OCI-LY7 (cell line): ENCODE measurements around the gene RAB11FIP5. TPM values are rescaled to one million over a fixed set of nuclear protein-coding genes. Genes with fewer than 3 reads are reported as not detected.

Experiments used
- BruUV-seq: library from RNA; stranded (reverse); fragments of 400-500 nt; replicated peaks from 2 replicates; lab custom pipeline; 2021; lab: Mats Ljungman, UMichigan
- CTCF ChIA-PET: fragments of 300-600 bp; sonication (Branson Sonifier 250); formaldehyde crosslinking; loops from one replicate; lab custom pipeline; 2022; ENCODE audit warnings: antibody characterized with exemption; ENCODE audit not compliant: unreplicated experiment; lab: Charles Lee
- POLR2A ChIA-PET: fragments of 300-600 bp; sonication (Branson Sonifier 250); formaldehyde crosslinking; loops from one replicate; lab custom pipeline; 2022; ENCODE audit warnings: antibody characterized with exemption; lab: Charles Lee
- DNase-seq: peaks from one replicate; pipeline ENCODE4 v3.0.0-alpha.2; 2015; ENCODE audit warnings: low spot score
- H2AFZ ChIP-seq: fragments of 200-600 bp; sonication (generic), shearing (Covaris generic); 2 replicates; pipeline ENCODE4 v1.6.1; 2014; ENCODE audit warnings: mild to moderate bottlenecking, antibody characterized with exemption, low read length, moderate library complexity
- H3K27ac ChIP-seq: fragments of 200-600 bp; sonication (generic); 2 replicates; pipeline ENCODE4 v1.5.1; 2014; ENCODE audit warnings: mixed run types, low read depth, mild to moderate bottlenecking, moderate library complexity, low read length, inconsistent platforms; ENCODE audit not compliant: poor library complexity, severe bottlenecking
- H3K36me3 ChIP-seq: fragments of 200-600 bp; sonication (generic); 2 replicates; pipeline ENCODE4 v1.6.1; 2014; ENCODE audit warnings: mild to moderate bottlenecking, antibody characterized with exemption, low read length, moderate library complexity, mixed read lengths; ENCODE audit not compliant: insufficient read depth
- H3K4me1 ChIP-seq: fragments of 200-600 bp; sonication (generic); 2 replicates; pipeline ENCODE4 v1.5.1; 2014; ENCODE audit warnings: mild to moderate bottlenecking, low read length; ENCODE audit not compliant: insufficient read depth, poor library complexity, severe bottlenecking
- H3K4me2 ChIP-seq: fragments of 200-600 bp; sonication (generic); 2 replicates; pipeline ENCODE4 v1.6.1; 2014; ENCODE audit warnings: mild to moderate bottlenecking, low read length
- H3K4me3 ChIP-seq: fragments of 200-600 bp; sonication (generic); 2 replicates; pipeline ENCODE4 v1.5.1; 2014; ENCODE audit warnings: mild to moderate bottlenecking, low read depth, low read length; ENCODE audit not compliant: poor library complexity, severe bottlenecking
- H3K79me2 ChIP-seq: fragments of 200-600 bp; sonication (generic); 2 replicates; pipeline ENCODE4 v1.6.1; 2016; ENCODE audit warnings: low read depth, mild to moderate bottlenecking, low read length, moderate library complexity, mixed read lengths; ENCODE audit not compliant: insufficient read depth
- H3K9me2 ChIP-seq: fragments of 200-600 bp; sonication (generic); 2 replicates; pipeline ENCODE4 v1.6.1; 2016; ENCODE audit warnings: mild to moderate bottlenecking, low read length, mixed read lengths; ENCODE audit not compliant: insufficient read depth
- H3K9me3 ChIP-seq: fragments of 200-600 bp; sonication (generic); 2 replicates; pipeline ENCODE4 v1.6.1; 2014; ENCODE audit warnings: mild to moderate bottlenecking, mixed run types, low read length, mixed read lengths
- H4K20me1 ChIP-seq: fragments of 200-600 bp; sonication (generic); 2 replicates; pipeline ENCODE4 v1.6.1; 2014; ENCODE audit warnings: mild to moderate bottlenecking, antibody characterized with exemption, low read length, moderate library complexity, mixed read lengths; ENCODE audit not compliant: insufficient read depth
- EZH2phosphoT487 ChIP-seq: fragments of 200-600 bp; sonication (generic); IDR thresholded peaks from 2 replicates; pipeline ENCODE4 v1.6.1; 2018; ENCODE audit warnings: low read depth, borderline replicate concordance, mild to moderate bottlenecking, mixed run types, antibody characterized with exemption, low read length, moderate library complexity, mixed read lengths
- intact Hi-C: fragments of 100-400 bp; cut with micrococcal nuclease; formaldehyde crosslinking; loops from one replicate; pipeline ENCODE4 v1.10.0; 2022; ENCODE audit not compliant: unreplicated experiment
- total RNA-seq, 2 experiments: library from RNA; depleted of rRNA in 1 of 2; stranded (reverse); fragments of >200 nt in 1 of 2; shearing (Covaris generic) in 1 of 2; gene quantifications; 2 replicates each; pipeline ENCODE4 v1.2.3, GENCODE V29; 2014 to 2022
- TF ChIP-seq, protein P1 (sequence below): fragments of 200-600 bp; sonication (generic); conservative IDR thresholded peaks from 2 replicates; pipeline ENCODE4 v1.5.1; 2014; ENCODE audit warnings: mild to moderate bottlenecking, antibody characterized with exemption, low read length, moderate library complexity, mixed read lengths

RAB11FIP5 gene
- total RNA-seq, 2 experiments from 2014 or later, result 0.13 TPM; not detected in 1

DNA sequence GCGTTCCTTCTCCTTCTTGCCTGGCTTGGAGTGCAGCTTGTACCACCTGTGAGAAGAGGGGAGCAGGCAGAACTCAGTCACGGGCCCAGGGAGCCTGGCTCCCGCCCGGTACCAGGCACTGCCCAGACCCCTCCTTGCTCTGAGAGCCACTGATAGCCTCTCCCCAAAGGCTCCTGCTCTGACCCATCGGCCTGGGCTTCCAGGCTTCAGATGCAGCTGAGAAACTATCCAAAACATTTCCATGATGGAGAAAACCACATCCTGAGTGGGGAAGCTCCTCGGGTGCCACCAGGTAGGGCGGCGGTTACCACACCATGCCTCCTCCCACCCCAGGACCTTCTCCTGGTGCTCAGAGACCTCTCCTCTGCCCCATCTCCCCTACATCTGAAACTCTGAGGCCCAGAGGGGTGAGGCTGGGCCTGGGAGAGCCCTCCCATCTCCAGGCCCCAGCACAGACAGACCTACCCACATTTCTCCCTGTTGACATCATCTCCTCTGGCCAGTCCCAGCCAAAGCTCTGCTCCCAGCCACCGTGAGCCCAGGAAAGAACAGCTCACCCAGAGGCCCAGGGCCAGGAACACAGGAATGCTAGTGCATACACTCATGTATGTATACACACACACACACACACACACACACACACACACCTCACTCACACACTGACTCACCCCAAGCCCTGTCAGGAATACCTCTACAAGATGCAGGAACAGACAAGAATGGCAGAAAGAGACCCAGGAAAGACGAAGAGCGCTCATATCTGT lies 23.3 kb downstream of the RAB11FIP5 start:
- Histone ChIP-seq H3K4me3 (no peak overlapping the region), H3K4me1 (no peaks in the 10 kb centered on the region), H3K9me3 (no peaks in the 10 kb centered on the region), H3K36me3 (no peaks in the 10 kb centered on the region), H3K4me2 (no peak overlapping the region), H3K27ac (no peak overlapping the region), H4K20me1 (no peaks in the 10 kb centered on the region), H3K9me2 (no peaks in the 10 kb centered on the region), H2AFZ (no peak overlapping the region), H3K79me2 (no peaks in the 10 kb centered on the region)
- ChIA-PET CTCF (no interaction called here), POLR2A (no interaction called here)
- BruUV-seq, result no TSS peak
- intact Hi-C loops, result no loop called here
- no peak for DNase-seq
- TF ChIP-seq, protein P1, sequence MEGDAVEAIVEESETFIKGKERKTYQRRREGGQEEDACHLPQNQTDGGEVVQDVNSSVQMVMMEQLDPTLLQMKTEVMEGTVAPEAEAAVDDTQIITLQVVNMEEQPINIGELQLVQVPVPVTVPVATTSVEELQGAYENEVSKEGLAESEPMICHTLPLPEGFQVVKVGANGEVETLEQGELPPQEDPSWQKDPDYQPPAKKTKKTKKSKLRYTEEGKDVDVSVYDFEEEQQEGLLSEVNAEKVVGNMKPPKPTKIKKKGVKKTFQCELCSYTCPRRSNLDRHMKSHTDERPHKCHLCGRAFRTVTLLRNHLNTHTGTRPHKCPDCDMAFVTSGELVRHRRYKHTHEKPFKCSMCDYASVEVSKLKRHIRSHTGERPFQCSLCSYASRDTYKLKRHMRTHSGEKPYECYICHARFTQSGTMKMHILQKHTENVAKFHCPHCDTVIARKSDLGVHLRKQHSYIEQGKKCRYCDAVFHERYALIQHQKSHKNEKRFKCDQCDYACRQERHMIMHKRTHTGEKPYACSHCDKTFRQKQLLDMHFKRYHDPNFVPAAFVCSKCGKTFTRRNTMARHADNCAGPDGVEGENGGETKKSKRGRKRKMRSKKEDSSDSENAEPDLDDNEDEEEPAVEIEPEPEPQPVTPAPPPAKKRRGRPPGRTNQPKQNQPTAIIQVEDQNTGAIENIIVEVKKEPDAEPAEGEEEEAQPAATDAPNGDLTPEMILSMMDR, result no peak
- TF ChIP-seq EZH2phosphoT487, result no peak

DNA sequence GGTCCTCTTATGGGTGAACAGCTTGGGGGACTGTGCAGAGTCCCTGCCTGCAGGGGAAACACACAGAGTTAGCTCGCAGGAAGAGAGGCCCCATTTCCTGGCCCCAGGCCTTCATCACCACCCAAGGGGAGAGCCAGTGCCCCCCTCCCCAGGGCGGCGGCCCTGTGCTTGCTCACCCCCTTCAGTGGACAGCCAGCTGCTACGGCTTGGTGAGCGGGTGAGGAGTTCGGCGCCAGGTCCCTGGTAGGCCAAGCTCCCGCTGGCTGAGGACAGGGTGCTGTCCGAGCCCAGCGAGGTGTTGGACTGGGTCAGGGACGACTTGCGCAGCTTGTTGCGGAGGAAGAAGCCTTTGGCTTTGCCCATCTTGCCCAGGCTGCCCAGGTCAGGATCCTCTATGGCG lies 24.0 kb downstream of the RAB11FIP5 start:
- no peaks in the 10 kb centered on the region for H4K20me1 ChIP-seq
- H3K9me3 ChIP-seq, result no peaks in the 10 kb centered on the region
- BruUV-seq, result no TSS peak
- H3K79me2 ChIP-seq, result no peaks in the 10 kb centered on the region
- CTCF ChIA-PET, result no interaction called here
- no peaks in the 10 kb centered on the region for H3K9me2 ChIP-seq
- DNase-seq, result no peak
- no peaks in the 10 kb centered on the region for H3K4me1 ChIP-seq
- intact Hi-C loops, result no loop called here
- no peaks in the 10 kb centered on the region for H3K36me3 ChIP-seq
- TF ChIP-seq, protein P1, result no peak
- no peak for TF ChIP-seq EZH2phosphoT487
- POLR2A ChIA-PET, result no interaction called here
- no peak overlapping the region for H2AFZ ChIP-seq
- H3K4me3 ChIP-seq, result no peak overlapping the region
- no peak overlapping the region for H3K27ac ChIP-seq
- no peak overlapping the region for H3K4me2 ChIP-seq

DNA sequence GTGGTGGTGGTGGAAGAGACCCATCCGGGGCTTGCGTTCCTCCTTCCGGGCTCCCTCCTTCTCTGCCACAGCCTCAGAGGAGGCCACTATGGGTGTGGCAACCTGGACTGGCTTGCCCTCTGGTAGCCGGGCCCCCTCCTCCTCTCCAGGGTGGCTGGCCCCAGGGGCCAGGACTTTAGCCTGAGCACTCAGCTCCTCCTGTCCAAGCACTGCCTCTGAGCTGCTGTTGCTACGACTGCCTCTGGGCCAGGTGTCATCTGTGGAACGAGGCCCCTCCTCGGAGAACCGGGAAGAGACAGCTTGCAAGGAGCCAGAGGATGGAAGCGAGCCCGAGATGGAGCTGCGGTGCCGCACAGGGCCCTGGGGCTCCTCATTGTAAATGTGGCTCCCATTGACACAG lies 24.5 kb downstream of the RAB11FIP5 start:
- H3K79me2 ChIP-seq, result no peaks in the 10 kb centered on the region

More for the DNA sequence above, 24.5 kb downstream of the RAB11FIP5 start:
- no peaks in the 10 kb centered on the region for H3K36me3 ChIP-seq
- no peak overlapping the region for H3K4me2 ChIP-seq
- DNase-seq, result no peak
- no peak overlapping the region for H3K27ac ChIP-seq
- BruUV-seq, result no TSS peak
- H3K4me3 ChIP-seq, result no peak overlapping the region
- no peaks in the 10 kb centered on the region for H3K9me3 ChIP-seq
- TF ChIP-seq, protein P1, result no peak
- TF ChIP-seq EZH2phosphoT487, result no peak
- POLR2A ChIA-PET, result no interaction called here
- no peak overlapping the region for H2AFZ ChIP-seq
- no peaks in the 10 kb centered on the region for H4K20me1 ChIP-seq
- H3K4me1 ChIP-seq, result no peaks in the 10 kb centered on the region
- intact Hi-C loops, result no loop called here
- no peaks in the 10 kb centered on the region for H3K9me2 ChIP-seq
- CTCF ChIA-PET, result no interaction called here
